ENCODE results near the gene UBE2V1. TPM values are rescaled to one million over a fixed set of nuclear protein-coding genes. Genes with fewer than 3 reads are reported as not detected.

UBE2V1 gene
- total RNA-seq, 2 experiments from 2014 or later = 57.3 to 143 TPM

DNA sequence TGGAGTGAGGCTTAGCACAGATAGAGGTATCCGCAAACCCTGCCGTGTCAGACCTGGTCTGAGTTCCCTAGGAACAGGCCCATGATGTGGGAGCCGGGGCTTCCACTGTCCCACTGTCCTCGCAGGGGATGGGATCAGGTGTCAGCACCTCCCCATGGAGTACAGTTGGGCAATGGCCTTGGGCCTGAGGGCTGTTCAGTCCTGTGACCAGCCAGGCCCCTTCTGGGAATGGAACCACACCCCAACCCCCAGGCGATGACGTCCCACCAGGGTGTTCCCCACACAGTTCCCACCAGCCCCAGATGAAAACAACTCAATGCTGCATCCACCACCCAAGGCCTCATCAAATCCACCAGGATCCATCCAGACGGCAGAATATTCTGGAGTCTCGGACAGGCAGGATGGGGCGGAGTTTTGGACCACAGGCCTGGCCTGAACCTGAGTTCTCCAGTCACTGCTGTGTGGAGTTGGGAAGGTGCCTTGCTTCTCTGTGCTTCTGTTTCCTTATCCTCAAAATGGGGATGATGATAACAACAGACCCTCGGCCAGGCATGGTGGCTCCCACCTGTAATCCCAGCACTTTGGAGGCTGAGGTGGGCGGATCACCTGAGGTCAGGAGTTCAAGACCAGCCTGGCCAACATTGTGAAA is 62.2 kb downstream of the UBE2V1 start:
- Histone ChIP-seq H4K20me1 (ENCODE audit: insufficient read depth, low read length) (no peaks in the 10 kb centered on the region), H3K4me2 (ENCODE audit: low read length) (no peak overlapping the region), H3K9me3 (ENCODE audit: low read length) (no peaks in the 10 kb centered on the region), H3K27ac (ENCODE audit: low read depth, low read length, poor library complexity, severe bottlenecking) (no peak overlapping the region), H3K4me3 (ENCODE audit: low read depth, low read length, poor library complexity, severe bottlenecking) (no peak overlapping the region), H3K79me2 (ENCODE audit: insufficient read depth, low read depth, low read length) (no peaks in the 10 kb centered on the region), H3K36me3 (ENCODE audit: insufficient read depth, low read length) (no peaks in the 10 kb centered on the region), H3K9me2 (ENCODE audit: insufficient read depth, low read length) (no peaks in the 10 kb centered on the region), H3K4me1 (ENCODE audit: insufficient read depth, low read length, poor library complexity, severe bottlenecking) (peaks cover 23% of the 10 kb centered on the region), H2AFZ (ENCODE audit: low read length) (no peak overlapping the region)
- CTCF ChIA-PET (ENCODE audit: unreplicated experiment) = no interaction called here
- intact Hi-C loops (cut with micrococcal nuclease; ENCODE audit: unreplicated experiment) = no loop called here
- TF ChIP-seq CTCF (conservative IDR thresholded peaks at IDR 0.05; ENCODE audit: low read length) (no peak), EZH2phosphoT487 (IDR thresholded peaks at IDR 0.05; ENCODE audit: borderline replicate concordance, low read depth, low read length) (no peak)
- DNase-seq (ENCODE audit: low spot score) = no peak
- POLR2A ChIA-PET = interaction anchor here (0.8 kb wide), 1 partner anchor 9 kb away, joined by 4 read pairs; no protein-coding TSS in a partner anchor
- no TSS peak for BruUV-seq (replicated peaks)

DNA sequence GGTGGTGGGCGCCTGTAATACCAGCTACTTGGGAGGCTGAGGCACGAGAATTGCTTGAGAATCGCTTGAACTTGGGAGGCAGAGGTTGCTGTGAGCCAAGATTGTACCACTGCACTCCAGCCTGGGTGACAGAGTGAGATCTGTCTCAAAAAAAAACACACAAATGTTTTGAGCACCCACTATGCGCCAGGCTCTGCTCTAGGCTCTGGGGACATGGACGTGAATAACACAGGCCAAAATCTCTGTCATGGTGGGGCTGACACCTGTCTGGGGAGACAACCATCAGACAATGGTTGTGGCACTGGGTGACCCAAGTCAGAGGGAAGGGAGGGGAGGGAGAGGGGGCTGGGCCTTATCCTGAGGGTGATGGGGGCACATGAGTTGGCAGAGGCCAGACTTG is 62.7 kb downstream of the UBE2V1 start:
- POLR2A ChIA-PET = interaction anchor here (1.1 kb wide), 1 partner anchor 9 kb away, joined by 4 read pairs; no protein-coding TSS in a partner anchor

More for the DNA sequence above, 62.7 kb downstream of the UBE2V1 start:
- H3K4me2 ChIP-seq (ENCODE audit: low read length) = no peak overlapping the region
- H3K9me3 ChIP-seq (ENCODE audit: low read length) = no peaks in the 10 kb centered on the region
- no peak overlapping the region for H2AFZ ChIP-seq (ENCODE audit: low read length)
- no peak for TF ChIP-seq CTCF (conservative IDR thresholded peaks at IDR 0.05; ENCODE audit: low read length)
- no peak for TF ChIP-seq EZH2phosphoT487 (IDR thresholded peaks at IDR 0.05; ENCODE audit: borderline replicate concordance, low read depth, low read length)
- no peaks in the 10 kb centered on the region for H3K36me3 ChIP-seq (ENCODE audit: insufficient read depth, low read length)
- H3K79me2 ChIP-seq (ENCODE audit: insufficient read depth, low read depth, low read length) = no peaks in the 10 kb centered on the region
- peaks cover 23% of the 10 kb centered on the region for H3K4me1 ChIP-seq (ENCODE audit: insufficient read depth, low read length, poor library complexity, severe bottlenecking)
- H3K9me2 ChIP-seq (ENCODE audit: insufficient read depth, low read length) = no peaks in the 10 kb centered on the region
- no TSS peak for BruUV-seq (replicated peaks)
- H3K27ac ChIP-seq (ENCODE audit: low read depth, low read length, poor library complexity, severe bottlenecking) = no peak overlapping the region
- H4K20me1 ChIP-seq (ENCODE audit: insufficient read depth, low read length) = no peaks in the 10 kb centered on the region
- no peak for DNase-seq (ENCODE audit: low spot score)
- CTCF ChIA-PET (ENCODE audit: unreplicated experiment) = no interaction called here
- H3K4me3 ChIP-seq (ENCODE audit: low read depth, low read length, poor library complexity, severe bottlenecking) = no peak overlapping the region
- intact Hi-C loops (cut with micrococcal nuclease; ENCODE audit: unreplicated experiment) = no loop called here
